ENCODE data around the gene PIK3CD. TPM values are rescaled to one million over a fixed set of nuclear protein-coding genes. Genes with fewer than 3 reads are reported as not detected.
A peak's percentile ranks its signal among the peaks of the same experiment; 100 is the strongest.

Gene PIK3CD
- total RNA-seq, 2 experiments from 2014 or later: 211 to 214 TPM

- POLR2A ChIA-PET: interaction anchor here (0.6 to 7.4 kb wide), 19 partner anchors 9 to 258 kb away, joined by 3 to 422 read pairs (median 4); no protein-coding TSS in a partner anchor
- peak; percentile 83 for DNase-seq
- peak overlapping the region; percentile 96 for H3K4me3 Mint-ChIP-seq
- CTCF ChIA-PET: interaction anchor here (0.6 to 7.6 kb wide), 18 partner anchors 9 to 777 kb away, joined by 3 to 144 read pairs (median 4); no protein-coding TSS in a partner anchor
- peaks cover 59% of the 10 kb centered on the region for H3K4me1 Mint-ChIP-seq
- peaks cover 45% of the 10 kb centered on the region for H3K36me3 Mint-ChIP-seq (ENCODE audit: low read depth)
- H3K9me3 Mint-ChIP-seq: no peaks in the 10 kb centered on the region
- H3K27me3 Mint-ChIP-seq: no peaks in the 10 kb centered on the region
- peak overlapping the region; percentile 97 for H3K27ac Mint-ChIP-seq
These were observed 1.1 kb downstream of the PIK3CD start for GRCh38 chr1:9652379-9653209.

- POLR2A ChIA-PET: interaction anchor here (1.0 to 7.4 kb wide), 11 partner anchors 9 to 169 kb away, joined by 4 to 422 read pairs (median 10); no protein-coding TSS in a partner anchor
- Mint-ChIP-seq H3K4me3 (peak overlapping the region; percentile 96), H3K9me3 (no peaks in the 10 kb centered on the region), H3K36me3 (ENCODE audit: low read depth) (peaks cover 50% of the 10 kb centered on the region), H3K4me1 (peaks cover 65% of the 10 kb centered on the region), H3K27me3 (no peaks in the 10 kb centered on the region), H3K27ac (peak overlapping the region; percentile 97)
- no peak for DNase-seq
- CTCF ChIA-PET: interaction anchor here (0.6 to 7.6 kb wide), 10 partner anchors 14 to 777 kb away, joined by 3 to 144 read pairs (median 4); no protein-coding TSS in a partner anchor
These were observed 1.6 kb downstream of the PIK3CD start for GRCh38 chr1:9653210-9653490.

- H3K27ac Mint-ChIP-seq: peak overlapping the region; percentile 97
- peaks cover 52% of the 10 kb centered on the region for H3K36me3 Mint-ChIP-seq (ENCODE audit: low read depth)
- DNase-seq: no peak
- no peaks in the 10 kb centered on the region for H3K27me3 Mint-ChIP-seq
- peaks cover 67% of the 10 kb centered on the region for H3K4me1 Mint-ChIP-seq
- CTCF ChIA-PET: interaction anchor here (0.6 to 7.6 kb wide), 12 partner anchors 14 to 776 kb away, joined by 3 to 144 read pairs (median 4); no protein-coding TSS in a partner anchor
- H3K4me3 Mint-ChIP-seq: peak overlapping the region; percentile 96
- no peaks in the 10 kb centered on the region for H3K9me3 Mint-ChIP-seq
- POLR2A ChIA-PET: interaction anchor here (0.7 to 7.4 kb wide), 16 partner anchors 10 to 169 kb away, joined by 3 to 422 read pairs (median 6); no protein-coding TSS in a partner anchor
These were observed 2.0 kb downstream of the PIK3CD start for GRCh38 chr1:9653491-9654050.

GRCh38 chr1:9654051-9654833 is 2.7 kb downstream of the PIK3CD start:
- Mint-ChIP-seq H3K4me1 (peaks cover 71% of the 10 kb centered on the region), H3K36me3 (ENCODE audit: low read depth) (peaks cover 54% of the 10 kb centered on the region), H3K9me3 (no peaks in the 10 kb centered on the region), H3K27me3 (no peaks in the 10 kb centered on the region), H3K27ac (peak overlapping the region; percentile 97), H3K4me3 (peak overlapping the region; percentile 96)
- ChIA-PET POLR2A (interaction anchor here (0.7 to 7.4 kb wide), 18 partner anchors 10 to 168 kb away, joined by 3 to 422 read pairs (median 4); no protein-coding TSS in a partner anchor), CTCF (interaction anchor here (0.8 to 7.6 kb wide), 10 partner anchors 9 to 130 kb away, joined by 3 to 144 read pairs (median 5); no protein-coding TSS in a partner anchor)
- DNase-seq: peak; percentile 31

GRCh38 chr1:9654834-9655723 is 3.5 kb downstream of the PIK3CD start:
- Mint-ChIP-seq H3K36me3 (ENCODE audit: low read depth) (peaks cover 55% of the 10 kb centered on the region), H3K4me3 (peak overlapping the region; percentile 96), H3K9me3 (no peaks in the 10 kb centered on the region), H3K4me1 (peaks cover 73% of the 10 kb centered on the region), H3K27me3 (no peaks in the 10 kb centered on the region), H3K27ac (peak overlapping the region; percentile 97)
- peak; percentile 38 for DNase-seq
- ChIA-PET CTCF (interaction anchor here (0.8 to 7.6 kb wide), 5 partner anchors 10 to 129 kb away, joined by 3 to 144 read pairs (median 9); no protein-coding TSS in a partner anchor), POLR2A (interaction anchor here (0.6 to 7.4 kb wide), 17 partner anchors 10 to 145 kb away, joined by 3 to 422 read pairs (median 4); no protein-coding TSS in a partner anchor)

- H3K27me3 Mint-ChIP-seq: no peaks in the 10 kb centered on the region
- ChIA-PET POLR2A (interaction anchor here (0.6 to 7.4 kb wide), 8 partner anchors 9 to 107 kb away, joined by 3 to 422 read pairs (median 8); no protein-coding TSS in a partner anchor), CTCF (interaction anchor here (2.8 to 7.6 kb wide), 2 partner anchors 27 to 40 kb away, joined by 11 to 144 read pairs; no protein-coding TSS in a partner anchor)
- H3K4me3 Mint-ChIP-seq: peak overlapping the region; percentile 96
- H3K4me1 Mint-ChIP-seq: peaks cover 73% of the 10 kb centered on the region
- H3K36me3 Mint-ChIP-seq (ENCODE audit: low read depth): peaks cover 63% of the 10 kb centered on the region
- H3K9me3 Mint-ChIP-seq: no peaks in the 10 kb centered on the region
- H3K27ac Mint-ChIP-seq: peak overlapping the region; percentile 97
- no peak for DNase-seq
These were observed 4.3 kb downstream of the PIK3CD start for GRCh38 chr1:9655836-9656235.

GRCh38 chr1:9657521-9658032 is 6.0 kb downstream of the PIK3CD start:
- CTCF ChIA-PET: interaction anchor here (0.7 to 1.4 kb wide), 2 partner anchors 31 to 62 kb away, joined by 3 to 9 read pairs; no protein-coding TSS in a partner anchor

GRCh38 chr1:9658199-9658598 is 6.7 kb downstream of the PIK3CD start:
- no peaks in the 10 kb centered on the region for H3K9me3 Mint-ChIP-seq
- H3K27ac Mint-ChIP-seq: peak overlapping the region; percentile 62
- no peak for DNase-seq
- CTCF ChIA-PET: interaction anchor here (0.6 to 1.4 kb wide), 3 partner anchors 26 to 61 kb away, joined by 3 to 9 read pairs (median 3); no protein-coding TSS in a partner anchor
- H3K36me3 Mint-ChIP-seq (ENCODE audit: low read depth): peaks cover 63% of the 10 kb centered on the region
- H3K27me3 Mint-ChIP-seq: no peaks in the 10 kb centered on the region
- POLR2A ChIA-PET: interaction anchor here (0.9 to 1.7 kb wide), 3 partner anchors 16 to 31 kb away, joined by 4 read pairs; no protein-coding TSS in a partner anchor
- peaks cover 74% of the 10 kb centered on the region for H3K4me1 Mint-ChIP-seq
- no peak overlapping the region for H3K4me3 Mint-ChIP-seq

More at GRCh38 chr1:9657521-9658032, 6.0 kb downstream of the PIK3CD start:
- H3K4me3 Mint-ChIP-seq: peak overlapping the region; percentile 2
- POLR2A ChIA-PET: interaction anchor here (1.2 to 7.4 kb wide), 3 partner anchors 17 to 60 kb away, joined by 4 to 200 read pairs (median 4); no protein-coding TSS in a partner anchor
- no peaks in the 10 kb centered on the region for H3K9me3 Mint-ChIP-seq
- peaks cover 63% of the 10 kb centered on the region for H3K36me3 Mint-ChIP-seq (ENCODE audit: low read depth)
- no peaks in the 10 kb centered on the region for H3K27me3 Mint-ChIP-seq
- peaks cover 71% of the 10 kb centered on the region for H3K4me1 Mint-ChIP-seq
- peak overlapping the region; percentile 62 for H3K27ac Mint-ChIP-seq
- DNase-seq: no peak

- H3K4me3 Mint-ChIP-seq: no peak overlapping the region
- no peak for DNase-seq
- CTCF ChIA-PET: no interaction called here
- no peak overlapping the region for H3K27ac Mint-ChIP-seq
- H3K4me1 Mint-ChIP-seq: peaks cover 65% of the 10 kb centered on the region
- H3K27me3 Mint-ChIP-seq: no peaks in the 10 kb centered on the region
- H3K36me3 Mint-ChIP-seq (ENCODE audit: low read depth): peaks cover 61% of the 10 kb centered on the region
- H3K9me3 Mint-ChIP-seq: no peaks in the 10 kb centered on the region
- POLR2A ChIA-PET: interaction anchor here (2.1 kb wide), 1 partner anchor 29 kb away, joined by 6 read pairs; no protein-coding TSS in a partner anchor
These were observed 7.8 kb downstream of the PIK3CD start for GRCh38 chr1:9659328-9659727.

- no peaks in the 10 kb centered on the region for H3K9me3 Mint-ChIP-seq
- no peak overlapping the region for H3K27ac Mint-ChIP-seq
- CTCF ChIA-PET: no interaction called here
- no peak overlapping the region for H3K4me3 Mint-ChIP-seq
- peaks cover 55% of the 10 kb centered on the region for H3K36me3 Mint-ChIP-seq (ENCODE audit: low read depth)
- H3K27me3 Mint-ChIP-seq: no peaks in the 10 kb centered on the region
- POLR2A ChIA-PET: interaction anchor here (0.6 kb wide), 1 partner anchor 711 kb away, joined by 3 read pairs; no protein-coding TSS in a partner anchor
- peaks cover 40% of the 10 kb centered on the region for H3K4me1 Mint-ChIP-seq
- DNase-seq: no peak
These were observed 11.7 kb downstream of the PIK3CD start for GRCh38 chr1:9663257-9663656.

GRCh38 chr1:9665193-9665592 is 13.7 kb downstream of the PIK3CD start:
- Mint-ChIP-seq H3K27ac (no peak overlapping the region), H3K4me3 (no peak overlapping the region), H3K27me3 (no peaks in the 10 kb centered on the region), H3K4me1 (peaks cover 40% of the 10 kb centered on the region), H3K9me3 (no peaks in the 10 kb centered on the region), H3K36me3 (ENCODE audit: low read depth) (peaks cover 61% of the 10 kb centered on the region)
- no peak for DNase-seq
- POLR2A ChIA-PET: interaction anchor here (0.9 to 1.7 kb wide), 6 partner anchors 11 to 50 kb away, joined by 3 to 11 read pairs (median 4); no protein-coding TSS in a partner anchor
- CTCF ChIA-PET: interaction anchor here (0.9 to 2.1 kb wide), 4 partner anchors 8 to 397 kb away, joined by 3 to 6 read pairs (median 4); no protein-coding TSS in a partner anchor

All from activated CD4-positive, alpha-beta memory T cell treated with anti-CD3 and anti-CD28 coated beads, Interleukin-2, amount 10 ng/mL, durations not matched to agents 7 days and 5 days (primary cell).